Measurements from ENCODE around the gene AFF3.

AFF3 gene

DNA sequence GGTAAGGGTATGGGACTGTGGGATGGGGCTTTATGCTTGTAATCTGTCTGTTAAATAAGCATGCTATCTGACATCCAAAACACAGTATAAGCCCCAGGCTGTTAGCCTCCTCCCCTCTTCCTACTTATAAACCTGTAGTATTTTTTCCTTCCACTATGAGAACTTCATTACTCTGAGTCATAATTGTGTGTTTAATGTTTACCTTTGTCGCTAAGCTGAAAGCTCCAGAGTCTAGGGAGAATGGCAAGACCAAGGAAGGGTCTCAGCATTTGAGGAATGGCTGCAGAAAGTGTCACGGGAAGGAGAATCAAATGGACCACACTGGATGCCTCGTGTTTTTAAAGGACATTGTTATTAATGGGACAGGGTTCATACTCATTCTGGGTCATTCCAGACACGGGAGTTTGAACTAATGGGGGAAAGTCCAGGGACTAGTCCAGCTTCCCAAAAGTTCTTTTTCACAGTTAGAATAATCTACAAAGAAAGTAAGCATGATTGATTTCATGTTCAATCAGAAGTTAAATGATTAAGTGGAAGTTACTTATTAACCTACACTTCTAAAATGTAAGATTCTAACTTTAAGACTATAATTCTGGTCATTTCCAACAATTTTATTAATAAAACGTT, 292.2 kb downstream of the AFF3 start:
- no peaks in the 10 kb centered on the region for H3K9me3 ChIP-seq (ENCODE audit: control insufficient read depth, insufficient read depth, low read length)
- TF ChIP-seq, protein P1, sequence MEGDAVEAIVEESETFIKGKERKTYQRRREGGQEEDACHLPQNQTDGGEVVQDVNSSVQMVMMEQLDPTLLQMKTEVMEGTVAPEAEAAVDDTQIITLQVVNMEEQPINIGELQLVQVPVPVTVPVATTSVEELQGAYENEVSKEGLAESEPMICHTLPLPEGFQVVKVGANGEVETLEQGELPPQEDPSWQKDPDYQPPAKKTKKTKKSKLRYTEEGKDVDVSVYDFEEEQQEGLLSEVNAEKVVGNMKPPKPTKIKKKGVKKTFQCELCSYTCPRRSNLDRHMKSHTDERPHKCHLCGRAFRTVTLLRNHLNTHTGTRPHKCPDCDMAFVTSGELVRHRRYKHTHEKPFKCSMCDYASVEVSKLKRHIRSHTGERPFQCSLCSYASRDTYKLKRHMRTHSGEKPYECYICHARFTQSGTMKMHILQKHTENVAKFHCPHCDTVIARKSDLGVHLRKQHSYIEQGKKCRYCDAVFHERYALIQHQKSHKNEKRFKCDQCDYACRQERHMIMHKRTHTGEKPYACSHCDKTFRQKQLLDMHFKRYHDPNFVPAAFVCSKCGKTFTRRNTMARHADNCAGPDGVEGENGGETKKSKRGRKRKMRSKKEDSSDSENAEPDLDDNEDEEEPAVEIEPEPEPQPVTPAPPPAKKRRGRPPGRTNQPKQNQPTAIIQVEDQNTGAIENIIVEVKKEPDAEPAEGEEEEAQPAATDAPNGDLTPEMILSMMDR (IDR thresholded peaks at IDR 0.05; ENCODE audit: low read depth, low read length, poor library complexity, severe bottlenecking), result no peak
- no peak for TF ChIP-seq EZH2phosphoT487 (IDR thresholded peaks at IDR 0.05; ENCODE audit: borderline replicate concordance, low read length)
- H4K20me1 ChIP-seq (ENCODE audit: control insufficient read depth, insufficient read depth, low read depth, low read length), result no peaks in the 10 kb centered on the region
- no peak overlapping the region for H3K27ac ChIP-seq (ENCODE audit: low read depth, low read length)
- no peaks in the 10 kb centered on the region for H3K36me3 ChIP-seq (ENCODE audit: control insufficient read depth, low read length)
- no peaks in the 10 kb centered on the region for H3K79me2 ChIP-seq (ENCODE audit: control insufficient read depth, low read length)
- H3K9me2 ChIP-seq (replicated peaks; ENCODE audit: control insufficient read depth, low read length), result no peaks in the 10 kb centered on the region
- H3K4me2 ChIP-seq (ENCODE audit: low read length), result no peak overlapping the region
- H3K4me1 ChIP-seq (ENCODE audit: control insufficient read depth, low read length), result no peaks in the 10 kb centered on the region
- H3F3A ChIP-seq (ENCODE audit: control insufficient read depth, insufficient read depth), result no peaks in the 10 kb centered on the region
- no peaks in the 10 kb centered on the region for H3K27me3 ChIP-seq (ENCODE audit: control insufficient read depth, low read length)
- no peak overlapping the region for H3K4me3 ChIP-seq (ENCODE audit: low read length)

DNA sequence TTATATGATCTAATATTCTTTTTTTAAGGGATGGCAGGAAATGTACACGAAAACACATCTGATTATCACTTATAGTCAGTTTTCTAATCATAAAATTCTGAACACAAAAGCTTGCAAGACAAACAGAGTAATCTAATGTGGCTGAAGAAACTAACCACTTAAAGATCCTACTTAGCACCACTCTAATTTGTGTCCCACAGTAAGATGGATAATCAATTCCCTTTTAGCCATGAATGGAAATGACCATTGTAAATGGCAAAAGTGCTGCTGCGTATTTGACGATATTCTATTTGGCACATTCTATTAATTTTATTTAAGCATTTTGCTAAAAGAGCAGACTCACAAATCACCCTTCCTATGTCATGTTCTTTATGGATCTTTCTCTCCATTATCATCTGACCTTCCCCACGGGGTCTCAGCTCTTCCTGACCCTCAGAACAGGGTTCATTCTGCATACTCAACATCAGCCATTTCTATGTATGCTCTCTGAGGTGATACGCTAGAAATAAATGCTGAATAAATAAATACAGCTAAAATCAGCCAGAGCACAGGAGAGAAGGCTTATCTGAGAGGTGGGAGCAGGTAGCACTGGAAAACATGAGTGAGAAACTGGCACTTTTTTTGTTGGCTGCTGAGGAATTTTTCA, 295.8 kb downstream of the AFF3 start:
- H3F3A ChIP-seq (ENCODE audit: control insufficient read depth, insufficient read depth), result no peaks in the 10 kb centered on the region
- TF ChIP-seq, protein P1 (IDR thresholded peaks at IDR 0.05; ENCODE audit: low read depth, low read length, poor library complexity, severe bottlenecking), result no peak
- no peak for TF ChIP-seq EZH2phosphoT487 (IDR thresholded peaks at IDR 0.05; ENCODE audit: borderline replicate concordance, low read length)
- H3K4me2 ChIP-seq (ENCODE audit: low read length), result no peak overlapping the region
- no peaks in the 10 kb centered on the region for H3K36me3 ChIP-seq (ENCODE audit: control insufficient read depth, low read length)
- no peaks in the 10 kb centered on the region for H3K79me2 ChIP-seq (ENCODE audit: control insufficient read depth, low read length)
- H3K27ac ChIP-seq (ENCODE audit: low read depth, low read length), result no peak overlapping the region
- H3K4me3 ChIP-seq (ENCODE audit: low read length), result no peak overlapping the region
- no peaks in the 10 kb centered on the region for H3K9me2 ChIP-seq (replicated peaks; ENCODE audit: control insufficient read depth, low read length)
- H3K4me1 ChIP-seq (ENCODE audit: control insufficient read depth, low read length), result peaks cover 4% of the 10 kb centered on the region; the same call in 1 of the 2 replicates
- H4K20me1 ChIP-seq (ENCODE audit: control insufficient read depth, insufficient read depth, low read depth, low read length), result no peaks in the 10 kb centered on the region
- H3K27me3 ChIP-seq (ENCODE audit: control insufficient read depth, low read length), result no peaks in the 10 kb centered on the region
- H3K9me3 ChIP-seq (ENCODE audit: control insufficient read depth, insufficient read depth, low read length), result no peaks in the 10 kb centered on the region

DNA sequence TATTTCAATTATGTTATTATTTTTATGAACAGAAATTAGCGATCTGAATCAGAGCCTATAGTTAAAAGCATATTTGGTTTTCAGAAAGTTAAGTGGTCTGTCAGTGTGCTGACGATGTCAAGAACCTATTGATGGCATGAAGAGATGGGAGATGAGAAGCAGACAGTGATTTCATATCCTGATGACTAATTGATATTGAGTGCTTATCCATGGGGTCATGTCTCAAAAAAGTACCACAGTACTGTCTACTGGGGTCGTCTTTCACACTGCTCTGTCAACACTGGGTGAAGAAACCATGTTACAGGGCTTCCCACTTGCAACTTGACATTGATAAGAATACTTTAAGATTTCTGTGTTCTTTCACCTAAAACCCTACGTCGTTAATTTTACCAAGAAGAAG, 297.1 kb downstream of the AFF3 start:
- no peaks in the 10 kb centered on the region for H3K9me3 ChIP-seq (ENCODE audit: control insufficient read depth, insufficient read depth, low read length)
- no peaks in the 10 kb centered on the region for H3K27me3 ChIP-seq (ENCODE audit: control insufficient read depth, low read length)
- H3K36me3 ChIP-seq (ENCODE audit: control insufficient read depth, low read length), result no peaks in the 10 kb centered on the region
- H4K20me1 ChIP-seq (ENCODE audit: control insufficient read depth, insufficient read depth, low read depth, low read length), result no peaks in the 10 kb centered on the region
- TF ChIP-seq EZH2phosphoT487 (IDR thresholded peaks at IDR 0.05; ENCODE audit: borderline replicate concordance, low read length), result no peak
- TF ChIP-seq, protein P1 (IDR thresholded peaks at IDR 0.05; ENCODE audit: low read depth, low read length, poor library complexity, severe bottlenecking), result no peak
- H3K27ac ChIP-seq (ENCODE audit: low read depth, low read length), result no peak overlapping the region
- H3F3A ChIP-seq (ENCODE audit: control insufficient read depth, insufficient read depth), result no peaks in the 10 kb centered on the region
- no peaks in the 10 kb centered on the region for H3K9me2 ChIP-seq (replicated peaks; ENCODE audit: control insufficient read depth, low read length)
- H3K4me2 ChIP-seq (ENCODE audit: low read length), result no peak overlapping the region
- H3K4me1 ChIP-seq (ENCODE audit: control insufficient read depth, low read length), result peaks cover 4% of the 10 kb centered on the region; the same call in 1 of the 2 replicates
- H3K79me2 ChIP-seq (ENCODE audit: control insufficient read depth, low read length), result no peaks in the 10 kb centered on the region
- no peak overlapping the region for H3K4me3 ChIP-seq (ENCODE audit: low read length)
